GM12865 (cell line): ENCODE data around the gene NDUFA9.
A peak's percentile ranks its signal among the peaks of the same experiment; 100 is the strongest.

Source experiments
- DNase-seq: peaks from one replicate; pipeline ENCODE4 v3.0.0; 2010; ENCODE audit warnings: low read depth
- H3K4me3 ChIP-seq: 2 replicates; pipeline ENCODE4 v1.5.1; 2011; ENCODE audit warnings: mild to moderate bottlenecking, low read depth, low read length, control low read depth
- TF ChIP-seq, protein P1 (sequence below): IDR thresholded peaks from 2 replicates; pipeline ENCODE4 v1.5.1; 2011; ENCODE audit warnings: low read length, control low read depth, low read depth, inconsistent platforms; ENCODE audit not compliant: insufficient read depth; ENCODE audit errors: missing control alignments

The NDUFA9 gene

DNA sequence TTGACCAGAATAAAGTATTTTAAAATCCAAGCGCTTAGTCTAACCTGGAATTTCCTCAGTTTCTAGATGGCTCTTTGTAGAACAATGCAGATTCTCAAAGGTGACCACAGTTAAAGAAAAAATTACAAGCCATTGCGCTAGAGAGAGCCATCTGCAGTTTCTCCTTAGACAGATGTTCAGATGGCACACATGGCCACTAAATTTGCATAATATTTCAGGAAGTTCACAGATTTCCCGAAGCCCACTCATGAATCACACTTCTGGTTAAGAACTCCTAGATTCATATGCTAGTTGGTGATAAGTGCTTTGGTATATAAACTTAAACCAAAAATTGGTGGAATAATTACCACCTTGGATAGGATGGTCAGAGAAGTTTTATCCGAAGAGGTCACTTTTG lies 812 bp upstream of the NDUFA9 start:
- H3K4me3 ChIP-seq, result peak overlapping the region; percentile 96
- DNase-seq, result peak; percentile 54
- TF ChIP-seq, protein P1, sequence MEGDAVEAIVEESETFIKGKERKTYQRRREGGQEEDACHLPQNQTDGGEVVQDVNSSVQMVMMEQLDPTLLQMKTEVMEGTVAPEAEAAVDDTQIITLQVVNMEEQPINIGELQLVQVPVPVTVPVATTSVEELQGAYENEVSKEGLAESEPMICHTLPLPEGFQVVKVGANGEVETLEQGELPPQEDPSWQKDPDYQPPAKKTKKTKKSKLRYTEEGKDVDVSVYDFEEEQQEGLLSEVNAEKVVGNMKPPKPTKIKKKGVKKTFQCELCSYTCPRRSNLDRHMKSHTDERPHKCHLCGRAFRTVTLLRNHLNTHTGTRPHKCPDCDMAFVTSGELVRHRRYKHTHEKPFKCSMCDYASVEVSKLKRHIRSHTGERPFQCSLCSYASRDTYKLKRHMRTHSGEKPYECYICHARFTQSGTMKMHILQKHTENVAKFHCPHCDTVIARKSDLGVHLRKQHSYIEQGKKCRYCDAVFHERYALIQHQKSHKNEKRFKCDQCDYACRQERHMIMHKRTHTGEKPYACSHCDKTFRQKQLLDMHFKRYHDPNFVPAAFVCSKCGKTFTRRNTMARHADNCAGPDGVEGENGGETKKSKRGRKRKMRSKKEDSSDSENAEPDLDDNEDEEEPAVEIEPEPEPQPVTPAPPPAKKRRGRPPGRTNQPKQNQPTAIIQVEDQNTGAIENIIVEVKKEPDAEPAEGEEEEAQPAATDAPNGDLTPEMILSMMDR, result no peak

DNA sequence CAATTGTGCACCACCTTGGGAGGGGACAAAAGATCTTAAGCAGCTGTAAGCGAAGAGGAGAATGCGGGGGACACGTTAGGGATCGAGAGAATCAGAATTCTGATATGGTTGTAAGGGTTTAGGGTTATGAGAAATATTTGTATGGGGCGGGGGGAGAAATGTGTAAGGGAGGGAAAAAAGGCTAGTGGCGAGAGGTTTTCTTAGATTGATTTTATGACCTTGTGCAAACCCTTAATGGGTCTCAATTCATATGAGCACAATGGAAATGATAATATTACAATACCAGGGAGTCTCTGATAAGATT lies 396 bp downstream of the NDUFA9 start:
- peak overlapping the region; percentile 96 for H3K4me3 ChIP-seq
- DNase-seq, result no peak
- TF ChIP-seq, protein P1, result no peak

DNA sequence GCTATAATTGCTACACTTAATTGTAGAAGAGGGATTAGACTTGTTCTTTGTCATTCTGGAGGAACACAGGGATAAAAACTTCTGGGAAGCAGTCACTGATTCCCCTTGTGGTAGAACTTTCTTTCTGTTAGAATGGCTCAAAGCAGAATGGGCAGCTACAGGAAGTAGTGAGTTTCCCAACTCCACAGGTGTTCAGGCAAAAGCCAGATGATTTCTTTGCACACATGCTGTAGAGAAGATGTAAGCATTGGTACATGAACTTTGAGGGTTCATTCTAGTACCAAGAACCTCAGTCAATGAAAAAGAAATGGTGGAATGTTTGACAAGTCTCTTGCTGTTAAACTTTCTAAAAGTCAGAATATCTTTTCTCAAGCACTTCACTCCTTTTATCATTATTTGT lies 4.3 kb downstream of the NDUFA9 start:
- DNase-seq, result no peak
- H3K4me3 ChIP-seq, result no peak overlapping the region
- TF ChIP-seq, protein P1, result no peak

DNA sequence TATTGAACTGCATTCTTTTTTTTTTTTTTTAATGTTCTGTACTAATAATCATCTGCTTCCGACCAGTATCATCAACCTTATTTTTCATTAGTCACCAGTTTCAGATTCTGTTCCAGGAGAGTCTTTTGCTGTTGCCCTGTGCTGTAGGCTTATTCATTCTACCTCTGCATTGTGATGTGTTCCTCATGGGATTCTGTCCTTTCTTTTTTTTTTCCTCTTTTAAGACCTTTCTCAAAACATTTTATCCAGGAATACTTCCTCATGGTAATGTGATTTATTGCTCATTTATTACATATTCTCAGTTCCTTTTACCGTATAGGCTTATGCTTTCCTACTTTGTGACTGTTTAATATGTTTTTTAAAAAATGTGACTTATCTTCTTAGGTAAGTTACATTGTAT lies 4.8 kb downstream of the NDUFA9 start:
- TF ChIP-seq, protein P1, result no peak
- DNase-seq, result no peak
- no peak overlapping the region for H3K4me3 ChIP-seq

DNA sequence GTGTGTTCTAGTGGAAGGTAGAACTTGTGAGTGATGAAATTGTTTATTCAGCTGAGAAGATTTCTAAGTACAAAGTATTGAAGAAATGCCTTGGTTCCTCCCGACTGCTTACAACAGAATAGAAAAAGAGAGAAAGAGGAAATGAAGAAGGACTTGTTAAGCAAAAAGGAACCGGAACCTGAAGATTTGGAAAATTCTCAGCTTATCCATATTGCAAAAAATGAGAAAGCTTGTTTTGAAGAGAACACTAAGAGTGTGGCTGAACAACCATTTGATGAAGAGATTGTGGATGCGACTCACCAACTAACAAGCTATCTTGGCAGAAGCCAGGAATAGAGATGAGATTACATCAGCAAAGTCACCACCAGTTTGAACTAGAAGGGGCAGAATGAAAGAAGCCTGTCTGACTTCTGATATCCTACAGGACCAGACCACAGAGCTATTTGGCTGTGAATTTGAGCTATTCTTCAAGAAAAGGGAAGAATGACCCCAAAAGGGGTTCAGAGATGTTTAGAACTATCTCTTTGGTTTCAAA lies 15.1 kb downstream of the NDUFA9 start:
- DNase-seq, result no peak
- no peak overlapping the region for H3K4me3 ChIP-seq
- TF ChIP-seq, protein P1, result no peak

DNA sequence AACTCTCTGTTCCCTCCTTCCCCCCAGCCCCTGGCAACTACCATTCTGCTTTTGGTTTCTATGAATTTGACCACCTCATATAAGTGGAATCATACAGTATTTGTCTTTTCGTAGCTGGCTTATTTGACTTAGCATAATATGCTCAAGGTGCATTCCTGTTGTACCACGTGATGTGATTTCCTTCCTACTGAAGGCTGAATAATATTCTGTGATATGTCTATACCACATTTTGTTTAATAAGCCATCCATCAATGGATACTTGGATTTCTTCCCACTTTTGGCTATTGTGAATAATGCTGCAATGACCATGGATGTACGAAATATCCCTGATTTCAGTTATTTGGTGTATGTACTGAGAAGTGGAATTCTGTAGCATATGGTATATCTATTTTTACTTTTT lies 16.3 kb downstream of the NDUFA9 start:
- no peak for DNase-seq
- H3K4me3 ChIP-seq, result no peak overlapping the region
- TF ChIP-seq, protein P1, result no peak

DNA sequence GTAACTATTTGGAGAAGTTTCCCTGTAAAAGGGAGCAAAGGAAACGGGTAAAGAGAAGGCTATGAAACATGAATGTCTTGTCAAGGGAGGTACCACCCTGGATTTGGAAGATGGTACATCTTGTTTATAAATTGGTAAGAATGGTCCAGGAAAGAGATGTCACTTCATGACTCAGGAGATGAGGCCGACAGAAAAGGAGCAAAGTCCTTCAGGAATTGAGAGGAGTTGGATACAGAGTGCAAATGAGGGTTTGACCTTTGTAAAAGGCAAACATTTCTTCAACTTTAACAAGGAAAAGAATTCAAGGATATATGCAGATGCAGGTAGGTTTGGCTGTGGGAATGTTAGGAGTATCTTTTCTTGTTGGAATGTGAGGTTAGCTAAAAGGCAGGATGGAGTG lies 30.8 kb downstream of the NDUFA9 start:
- no peak for DNase-seq
- TF ChIP-seq, protein P1, result no peak
- H3K4me3 ChIP-seq, result no peak overlapping the region
